HUES64 (cell line): ENCODE measurements around the gene EXOC6.
"Not testable (repeated sequence)": the region's sequence is repeated elsewhere in the genome, so short reads cannot be mapped to it uniquely, and the experiment has no call there.

Experiments used
- H3K27ac ChIP-seq: 2 replicates; pipeline ENCODE4 v1.7.0; 2013; ENCODE audit warnings: low read depth, low read length, inconsistent platforms
- H3K27me3 ChIP-seq: 2 replicates; pipeline ENCODE4 v1.6.1; 2013; ENCODE audit warnings: mild to moderate bottlenecking, low read length; ENCODE audit not compliant: insufficient read depth
- H3K36me3 ChIP-seq: 2 replicates; pipeline ENCODE4 v1.6.1; 2013; ENCODE audit warnings: mild to moderate bottlenecking, low read length; ENCODE audit not compliant: insufficient read depth
- H3K4me1 ChIP-seq: 2 replicates; pipeline ENCODE4 v1.6.1; 2013; ENCODE audit warnings: mild to moderate bottlenecking, low read length, moderate library complexity; ENCODE audit not compliant: insufficient read depth
- H3K4me3 ChIP-seq: 2 replicates; pipeline ENCODE4 v1.5.1; 2013; ENCODE audit warnings: mild to moderate bottlenecking, low read length, moderate library complexity
- H3K9ac ChIP-seq: 2 replicates; pipeline ENCODE4 v1.6.1; 2013; ENCODE audit warnings: mild to moderate bottlenecking, low read depth, low read length
- H3K9me3 ChIP-seq: 2 replicates; pipeline ENCODE4 v1.6.1; 2013; ENCODE audit warnings: low read depth, low read length; ENCODE audit not compliant: insufficient read depth
- WGBS: fragments of 150-250, 120-280 bp; methylation state at CpG from one replicate; pipeline ENCODE4 v1.1.7; 2013; ENCODE audit warnings: missing lambda C conversion rate; 5-methylcytosine and 5-hydroxymethylcytosine counted together

Gene EXOC6

GRCh38 chr10:92946491-92946890 is 98.2 kb downstream of the EXOC6 start:
- 91% methylated on average over 3 of the region's 3 CpGs for WGBS
- Histone ChIP-seq H3K4me3 (no peak overlapping the region), H3K36me3 (peaks cover 2% of the 10 kb centered on the region; the same call in 1 of the 2 replicates), H3K27ac (no peak overlapping the region), H3K4me1 (no peaks in the 10 kb centered on the region), H3K27me3 (no peaks in the 10 kb centered on the region), H3K9me3 (no peaks in the 10 kb centered on the region), H3K9ac (no peak overlapping the region)

- not testable (repeated sequence) for H3K9ac ChIP-seq, H3K36me3 ChIP-seq, H3K9me3 ChIP-seq, H3K27me3 ChIP-seq, H3K4me3 ChIP-seq, H3K4me1 ChIP-seq, H3K27ac ChIP-seq
Observed at GRCh38 chr10:92952573-92952972, 104.3 kb downstream of the EXOC6 start.

DNA sequence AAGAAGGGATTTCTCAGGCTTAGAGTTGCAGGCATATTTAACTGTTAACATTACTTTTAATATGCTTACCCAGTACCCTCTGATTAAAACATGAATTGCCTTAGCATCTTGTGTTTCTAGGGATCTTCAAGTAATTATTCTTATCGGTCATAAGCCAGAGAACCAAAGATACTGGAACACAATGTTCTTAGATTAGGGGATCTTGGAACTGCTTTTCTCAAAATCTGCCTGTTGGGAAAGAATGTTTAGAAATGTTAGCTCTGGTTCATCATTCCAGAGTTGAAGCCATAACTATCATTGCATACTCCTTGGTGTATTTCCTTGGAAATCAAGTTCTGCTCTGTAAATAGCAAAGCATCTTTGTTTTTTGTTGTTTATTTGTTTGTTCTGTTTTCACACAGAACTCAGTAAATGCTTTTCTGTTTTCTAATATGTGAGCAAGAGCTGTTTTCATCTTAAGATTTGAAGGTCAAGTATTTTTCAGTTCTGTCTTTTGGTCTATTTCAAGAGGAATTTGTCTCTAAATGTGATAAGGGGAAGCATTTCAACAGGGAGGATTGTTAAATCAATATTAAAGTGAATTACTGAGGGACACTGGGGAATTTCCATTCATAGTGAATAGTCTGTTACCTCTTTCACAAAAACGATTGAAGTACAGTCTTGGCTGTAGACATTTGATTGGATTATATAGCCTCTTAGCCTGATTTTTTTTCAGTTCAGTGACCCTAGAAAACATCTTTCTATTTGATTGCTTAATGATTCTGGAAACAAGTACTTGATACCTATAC is 109.1 kb downstream of the EXOC6 start:
- no peaks in the 10 kb centered on the region for H3K4me1 ChIP-seq
- no peaks in the 10 kb centered on the region for H3K27me3 ChIP-seq
- H3K9ac ChIP-seq, result no peak overlapping the region
- no peak overlapping the region for H3K27ac ChIP-seq
- 100% methylated on average over 2 of the region's 2 CpGs for WGBS
- no peaks in the 10 kb centered on the region for H3K9me3 ChIP-seq
- no peak overlapping the region for H3K4me3 ChIP-seq
- no peaks in the 10 kb centered on the region for H3K36me3 ChIP-seq

DNA sequence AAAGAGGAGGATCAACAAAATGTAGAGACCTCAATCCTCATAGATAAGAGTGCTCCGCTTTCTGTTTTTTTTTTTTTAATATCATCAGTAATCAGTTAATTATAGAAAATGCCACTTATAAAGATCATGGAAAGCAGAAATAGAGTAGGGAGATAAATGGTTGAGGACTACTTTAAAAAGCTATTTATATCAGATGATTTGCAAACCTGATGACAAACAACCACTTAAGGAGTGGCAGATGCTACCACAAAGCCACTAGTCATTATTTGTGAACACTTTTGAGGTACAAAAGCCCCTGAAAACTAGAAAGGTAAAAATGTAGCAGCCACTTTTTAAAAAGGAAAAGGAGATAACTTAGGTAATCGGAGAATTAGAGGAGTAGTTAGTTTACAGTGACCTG is 113.3 kb downstream of the EXOC6 start:
- WGBS, result 86% methylated on average over 1 of the region's 2 CpGs

GRCh38 chr10:92965314-92965713 is 117.0 kb downstream of the EXOC6 start:
- Histone ChIP-seq H3K27ac (no peak overlapping the region), H3K4me3 (no peak overlapping the region), H3K27me3 (no peaks in the 10 kb centered on the region), H3K36me3 (no peaks in the 10 kb centered on the region), H3K9ac (no peak overlapping the region), H3K4me1 (no peaks in the 10 kb centered on the region), H3K9me3 (no peaks in the 10 kb centered on the region)
- WGBS, result no CpG with 5 or more reads among the region's 2 CpGs

More for the DNA sequence above, 113.3 kb downstream of the EXOC6 start:
- Histone ChIP-seq H3K9ac (no peak overlapping the region), H3K27ac (no peak overlapping the region), H3K4me3 (no peak overlapping the region), H3K4me1 (no peaks in the 10 kb centered on the region), H3K36me3 (no peaks in the 10 kb centered on the region), H3K9me3 (no peaks in the 10 kb centered on the region), H3K27me3 (no peaks in the 10 kb centered on the region)

DNA sequence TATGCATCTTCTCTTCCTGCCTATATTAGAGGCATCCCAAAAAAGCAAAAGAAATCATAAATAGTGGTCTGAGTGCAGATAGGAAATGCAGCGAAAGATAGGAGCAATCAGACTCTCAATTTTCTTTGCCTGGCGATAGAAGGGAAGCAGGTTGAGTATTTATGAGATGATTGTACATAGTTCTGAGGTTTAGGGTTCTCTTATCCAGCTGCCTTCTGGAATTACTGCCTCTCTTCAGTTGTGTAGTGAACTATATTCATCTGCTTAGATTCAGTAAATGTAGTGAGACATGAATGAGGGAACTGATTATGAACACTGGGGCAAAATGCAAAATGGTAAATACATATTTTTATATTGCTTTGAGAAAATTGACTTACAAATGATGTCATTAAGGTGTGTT is 119.3 kb downstream of the EXOC6 start:
- peaks cover 3% of the 10 kb centered on the region; the same call in 1 of the 2 replicates for H3K9me3 ChIP-seq
- H3K36me3 ChIP-seq, result no peaks in the 10 kb centered on the region
- H3K27me3 ChIP-seq, result no peaks in the 10 kb centered on the region
- WGBS, result 97% methylated on average over 2 of the region's 2 CpGs
- no peak overlapping the region for H3K9ac ChIP-seq
- no peak overlapping the region for H3K4me3 ChIP-seq
- H3K27ac ChIP-seq, result no peak overlapping the region
- no peaks in the 10 kb centered on the region for H3K4me1 ChIP-seq

- Histone ChIP-seq H3K9ac (no peak overlapping the region), H3K36me3 (no peaks in the 10 kb centered on the region), H3K27me3 (no peaks in the 10 kb centered on the region), H3K27ac (no peak overlapping the region), H3K9me3 (peaks cover 9% of the 10 kb centered on the region), H3K4me3 (no peak overlapping the region), H3K4me1 (no peaks in the 10 kb centered on the region)
- WGBS, result 90% methylated on average over 1 of the region's 1 CpG
Observed at GRCh38 chr10:92969151-92969550, 120.8 kb downstream of the EXOC6 start.

DNA sequence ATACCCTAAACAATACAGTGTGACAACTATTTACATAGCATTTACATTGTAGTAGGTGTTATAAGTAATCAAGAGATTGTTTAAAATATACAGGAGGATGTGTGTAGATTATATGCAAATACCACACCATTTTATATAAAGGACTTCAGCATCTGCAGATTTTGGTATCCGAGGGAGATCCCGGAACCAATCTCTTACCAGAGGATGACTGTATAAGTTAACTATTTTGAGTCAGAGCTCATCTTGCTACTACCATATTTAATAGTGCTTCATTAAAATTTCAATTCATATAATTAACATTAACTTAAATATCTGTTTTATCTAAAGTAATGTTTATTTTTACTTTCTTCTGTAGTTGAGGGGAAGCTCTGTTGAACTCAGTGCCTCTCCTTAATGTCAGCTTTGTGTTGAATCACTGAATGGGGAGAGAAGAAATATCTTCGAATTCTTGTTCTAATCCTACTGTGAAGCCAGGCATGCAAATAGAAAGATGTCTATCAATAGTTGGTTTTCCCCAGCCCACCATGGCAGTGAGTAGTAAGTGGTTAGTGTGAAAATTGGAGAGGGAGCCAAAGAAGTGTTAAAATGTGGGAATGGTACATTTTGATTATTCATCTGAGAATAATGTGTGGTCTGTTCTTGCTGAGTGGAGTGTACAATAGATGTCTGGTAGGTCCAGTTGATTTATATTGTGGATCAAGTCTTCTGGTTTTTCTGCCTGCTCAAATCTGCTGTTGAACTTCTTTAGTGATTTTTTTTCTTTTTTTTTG is 122.2 kb downstream of the EXOC6 start:
- H3K27me3 ChIP-seq, result no peaks in the 10 kb centered on the region

GRCh38 chr10:92972066-92972870 is 123.9 kb downstream of the EXOC6 start:
- Histone ChIP-seq H3K27me3 (no peaks in the 10 kb centered on the region), H3K4me3 (no peak overlapping the region), H3K9me3 (peaks cover 9% of the 10 kb centered on the region), H3K4me1 (no peaks in the 10 kb centered on the region), H3K9ac (no peak overlapping the region), H3K36me3 (no peaks in the 10 kb centered on the region), H3K27ac (no peak overlapping the region)
- 83% methylated on average over 3 of the region's 3 CpGs for WGBS

More for the DNA sequence above, 122.2 kb downstream of the EXOC6 start:
- H3K9ac ChIP-seq, result no peak overlapping the region
- 96% methylated on average over 3 of the region's 3 CpGs for WGBS
- no peaks in the 10 kb centered on the region for H3K36me3 ChIP-seq
- H3K9me3 ChIP-seq, result peaks cover 9% of the 10 kb centered on the region
- no peak overlapping the region for H3K4me3 ChIP-seq
- H3K27ac ChIP-seq, result no peak overlapping the region
- no peaks in the 10 kb centered on the region for H3K4me1 ChIP-seq

DNA sequence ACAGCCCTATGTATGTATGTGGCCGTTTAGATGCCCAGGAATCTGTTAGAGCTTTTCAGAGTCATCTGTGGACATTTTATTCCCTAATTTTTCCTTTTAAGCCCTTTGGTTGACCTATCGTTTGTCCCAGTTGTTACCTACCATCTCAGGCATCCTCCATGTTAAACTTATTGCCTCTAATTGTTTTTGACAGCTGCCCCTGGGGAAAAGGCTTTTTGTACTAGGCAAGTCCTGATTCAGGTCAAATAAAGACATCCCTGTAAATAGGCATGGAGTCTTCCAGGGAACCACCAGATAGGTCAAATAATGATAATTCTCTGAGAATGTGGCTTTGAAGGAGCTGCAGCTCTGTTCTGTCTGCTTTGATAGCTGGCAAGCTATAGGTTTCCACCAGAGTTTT is 124.6 kb downstream of the EXOC6 start:
- Histone ChIP-seq H3K4me3 (no peak overlapping the region), H3K4me1 (no peaks in the 10 kb centered on the region), H3K9me3 (peaks cover 9% of the 10 kb centered on the region), H3K27me3 (no peaks in the 10 kb centered on the region), H3K9ac (no peak overlapping the region), H3K27ac (no peak overlapping the region), H3K36me3 (no peaks in the 10 kb centered on the region)
- WGBS, result 97% methylated on average over 2 of the region's 2 CpGs

GRCh38 chr10:92976278-92976677 is 128.0 kb downstream of the EXOC6 start:
- not testable (repeated sequence) for H3K9ac ChIP-seq, H3K27ac ChIP-seq, H3K4me1 ChIP-seq, H3K9me3 ChIP-seq, H3K36me3 ChIP-seq, H3K4me3 ChIP-seq, H3K27me3 ChIP-seq
- WGBS, result no CpG with 5 or more reads among the region's 5 CpGs
